Activated CD4-positive, CD25-positive, alpha-beta regulatory T cell (primary cell): ENCODE results near the gene LHFPL2.
"Not testable (repeated sequence)": the region's sequence is repeated elsewhere in the genome, so short reads cannot be mapped to it uniquely, and the experiment has no call there.

Experiments used
- DNase-seq, 4 experiments: peaks; one replicate each; lab custom pipeline; 2025; lab: John Stamatoyannopoulos, UW

LHFPL2 gene

GRCh38 chr5:78467752-78468357, 180.7 kb downstream of the LHFPL2 start:
- no peak for DNase-seq

GRCh38 chr5:78467140-78467539, 181.4 kb downstream of the LHFPL2 start:
- DNase-seq = no peak

- DNase-seq = no peak
These were observed 189.7 kb downstream of the LHFPL2 start for GRCh38 chr5:78458843-78459242.

GRCh38 chr5:78457507-78457906, 191.1 kb downstream of the LHFPL2 start:
- not testable (repeated sequence) for DNase-seq

GRCh38 chr5:78449103-78449502, 199.5 kb downstream of the LHFPL2 start:
- DNase-seq = no peak

DNA sequence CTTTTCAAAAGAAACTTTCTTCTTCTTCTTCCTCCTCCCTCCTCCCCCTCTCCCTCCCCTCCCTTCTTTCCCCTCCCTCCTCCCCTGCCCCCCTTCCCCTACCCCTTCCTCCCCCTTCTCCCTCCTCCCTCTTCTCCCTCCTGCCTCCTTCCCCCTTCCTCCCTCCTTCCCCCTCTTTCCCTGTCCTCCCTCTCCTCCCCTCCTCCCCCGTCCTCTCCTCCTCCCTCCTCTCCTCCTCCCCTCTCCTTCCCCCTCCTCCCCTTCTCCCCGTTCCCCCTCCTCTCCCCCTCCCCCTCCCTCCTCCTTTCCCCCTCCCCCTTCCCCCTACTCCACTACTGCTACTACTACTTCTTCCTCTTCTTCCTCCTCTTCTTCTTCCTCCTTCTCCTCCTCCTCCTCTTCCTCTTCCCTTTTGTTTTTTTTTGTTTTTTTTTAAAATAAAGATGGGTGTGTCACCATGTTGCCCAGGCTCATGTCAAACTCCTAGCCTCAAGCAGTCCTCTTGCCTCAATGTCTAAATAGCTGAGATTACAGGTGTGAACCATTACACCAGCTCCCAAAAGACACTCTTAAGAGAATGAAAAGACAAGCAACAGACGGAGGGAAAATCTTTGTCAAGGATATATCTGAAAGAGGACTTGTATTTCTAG, 200.7 kb downstream of the LHFPL2 start:
- no peak for DNase-seq
